ENCODE data around the gene PLCL1.

Gene PLCL1

DNA sequence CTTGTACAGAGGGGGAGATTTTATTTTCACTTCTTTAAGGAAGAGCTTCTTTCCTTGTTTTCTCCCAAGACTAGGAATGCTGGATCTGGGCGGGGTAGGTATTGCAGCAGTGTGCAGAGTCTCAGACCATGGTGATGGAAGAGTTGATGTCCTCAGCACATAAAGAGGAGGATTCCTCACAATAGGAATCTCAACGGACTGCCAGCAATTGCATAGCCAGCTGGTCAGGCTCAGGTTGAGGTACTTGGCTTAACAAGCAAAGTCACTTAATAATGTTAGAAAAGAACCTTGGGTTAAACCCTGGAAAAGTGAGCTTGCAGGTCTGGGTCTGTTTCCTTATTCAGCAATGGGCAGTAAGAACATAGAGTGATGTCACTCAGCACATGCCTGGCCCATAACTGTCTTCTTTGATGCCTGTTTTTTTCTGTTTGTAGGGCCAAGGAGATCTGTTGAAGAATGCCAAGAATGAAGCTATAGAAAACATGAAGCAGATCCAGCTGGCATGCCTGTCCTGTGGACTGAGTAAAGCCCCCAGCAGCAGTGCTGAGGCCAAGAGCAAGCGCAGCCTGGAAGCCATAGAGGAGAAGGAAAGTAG is 342.1 kb downstream of the PLCL1 start:
- no peak for ATAC-seq
- DNase-seq = no peak
- Mint-ChIP-seq H3K27ac (no peak overlapping the region), H3K4me1 (no peaks in the 10 kb centered on the region), H3K27me3 (no peaks in the 10 kb centered on the region), H3K9me3 (peaks cover 0 to 2% of the 10 kb centered on the region in 2 donors), H3K4me3 (no peak overlapping the region)

- Mint-ChIP-seq H3K9me3 (peaks cover 13 to 14% of the 10 kb centered on the region in 2 donors), H3K27ac (no peak overlapping the region), H3K4me3 (no peak overlapping the region), H3K27me3 (no peaks in the 10 kb centered on the region), H3K4me1 (no peaks in the 10 kb centered on the region)
- no peak for ATAC-seq
- no peak for DNase-seq
Measured at GRCh38 chr2:198157314-198157713, 352.9 kb downstream of the PLCL1 start.

DNA sequence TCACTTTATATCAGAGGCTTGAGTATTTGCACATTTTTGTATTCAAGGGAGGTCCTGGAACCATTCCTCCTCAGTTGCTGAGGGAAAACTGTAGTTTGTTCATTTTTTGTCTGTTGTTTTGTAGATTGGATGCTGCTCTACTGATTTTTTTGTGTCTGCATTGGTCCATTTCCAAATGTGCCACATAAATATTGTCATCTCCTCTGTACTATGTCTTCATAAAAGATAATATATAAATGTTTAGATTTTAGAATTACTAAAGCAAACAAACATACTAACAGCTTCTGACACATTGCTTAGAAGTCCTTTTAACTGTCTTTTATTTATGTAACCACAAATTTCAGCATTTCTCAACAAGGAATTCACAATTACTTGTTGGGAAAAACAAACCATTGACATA is 356.8 kb downstream of the PLCL1 start:
- Mint-ChIP-seq H3K9me3 (peaks cover 13% of the 10 kb centered on the region in 2 donors), H3K4me3 (no peak overlapping the region), H3K4me1 (no peaks in the 10 kb centered on the region), H3K27ac (no peak overlapping the region), H3K27me3 (no peaks in the 10 kb centered on the region)
- DNase-seq (no peak), ATAC-seq (no peak)

- no peak for DNase-seq
- Mint-ChIP-seq H3K27me3 (no peaks in the 10 kb centered on the region), H3K9me3 (peaks cover 4% of the 10 kb centered on the region in 2 donors), H3K4me1 (no peaks in the 10 kb centered on the region), H3K27ac (no peak overlapping the region), H3K4me3 (no peak overlapping the region)
- ATAC-seq = no peak
Measured at GRCh38 chr2:198162276-198162675, 357.9 kb downstream of the PLCL1 start.

DNA sequence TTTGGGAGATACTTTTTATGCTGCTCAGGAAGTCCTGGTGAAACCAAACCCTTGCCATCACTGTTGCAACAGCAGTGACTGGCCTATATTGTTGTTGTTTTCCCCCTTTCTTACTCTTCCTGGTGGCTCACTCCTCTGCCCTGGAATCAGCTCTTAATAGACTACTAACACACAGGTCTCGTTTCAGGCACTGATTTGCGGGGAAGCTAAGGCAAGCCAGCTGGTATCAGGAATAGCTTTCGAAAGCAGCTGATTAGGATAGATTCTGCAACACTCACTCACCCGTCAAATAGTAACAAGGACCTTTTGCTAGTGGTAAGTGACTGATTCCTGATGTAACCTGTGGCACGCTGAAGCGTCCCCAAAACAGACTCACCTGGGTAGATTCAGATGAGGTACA is 360.4 kb downstream of the PLCL1 start:
- DNase-seq = no peak
- no peaks in the 10 kb centered on the region for H3K4me1 Mint-ChIP-seq

GRCh38 chr2:198165289-198165688 is 360.9 kb downstream of the PLCL1 start:
- Mint-ChIP-seq H3K27ac (no peak overlapping the region), H3K4me3 (no peak overlapping the region), H3K27me3 (peaks cover 12% of the 10 kb centered on the region), H3K4me1 (no peaks in the 10 kb centered on the region), H3K9me3 (no peaks in the 10 kb centered on the region)
- no peak for ATAC-seq
- no peak for DNase-seq

More for the DNA sequence above, 360.4 kb downstream of the PLCL1 start:
- peaks cover 12% of the 10 kb centered on the region for H3K27me3 Mint-ChIP-seq
- H3K27ac Mint-ChIP-seq = no peak overlapping the region
- no peak for ATAC-seq
- no peak overlapping the region for H3K4me3 Mint-ChIP-seq
- H3K9me3 Mint-ChIP-seq = no peaks in the 10 kb centered on the region

- peaks cover 12% of the 10 kb centered on the region for H3K27me3 Mint-ChIP-seq
- H3K4me3 Mint-ChIP-seq = no peak overlapping the region
- no peak for DNase-seq
- no peak overlapping the region for H3K27ac Mint-ChIP-seq
- ATAC-seq = no peak
- H3K4me1 Mint-ChIP-seq = no peaks in the 10 kb centered on the region
- H3K9me3 Mint-ChIP-seq = no peaks in the 10 kb centered on the region
Measured at GRCh38 chr2:198167346-198167745, 363.0 kb downstream of the PLCL1 start.

DNA sequence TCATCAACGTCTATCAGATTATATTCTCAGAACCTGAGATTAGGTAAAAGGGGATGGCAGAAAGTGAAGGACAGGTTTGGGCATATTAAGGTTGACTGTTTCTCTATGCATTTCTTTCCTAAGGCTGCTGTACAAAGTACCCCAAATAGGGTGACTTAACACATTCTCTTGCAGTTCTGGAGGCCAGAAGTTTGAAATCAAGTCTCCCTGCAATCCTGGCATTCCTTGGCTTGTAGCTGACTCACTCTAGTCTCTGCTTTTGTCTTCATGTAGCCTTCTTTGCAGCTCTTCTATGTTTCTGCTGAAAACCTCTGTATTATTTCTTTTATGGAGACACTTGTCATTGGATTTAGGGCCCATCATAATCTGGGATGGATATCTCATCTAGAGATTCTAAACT is 364.3 kb downstream of the PLCL1 start:
- no peak overlapping the region for H3K27ac Mint-ChIP-seq
- no peaks in the 10 kb centered on the region for H3K4me1 Mint-ChIP-seq
- peaks cover 12% of the 10 kb centered on the region for H3K27me3 Mint-ChIP-seq
- H3K9me3 Mint-ChIP-seq = no peaks in the 10 kb centered on the region
- ATAC-seq = no peak
- DNase-seq = no peak
- H3K4me3 Mint-ChIP-seq = no peak overlapping the region

DNA sequence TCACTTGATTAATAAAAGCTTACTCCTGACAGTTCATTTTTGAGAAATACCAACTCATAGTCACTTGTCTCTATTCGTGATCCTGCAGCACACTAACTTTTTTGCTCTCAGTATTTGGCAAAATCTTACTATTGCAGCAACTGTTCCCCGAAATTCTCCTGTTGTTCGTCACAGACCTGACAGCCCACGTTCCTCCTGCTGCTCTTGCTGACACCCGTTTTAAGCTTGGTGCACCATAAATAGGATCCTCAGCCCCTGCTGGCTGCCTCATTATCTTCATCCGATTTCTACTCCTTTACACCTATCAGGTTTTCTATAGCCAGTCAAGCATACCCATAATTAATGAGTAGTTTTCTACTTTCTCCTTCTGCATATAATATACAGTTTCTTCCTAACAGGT is 368.8 kb downstream of the PLCL1 start:
- Mint-ChIP-seq H3K27me3 (peaks cover 12% of the 10 kb centered on the region), H3K4me1 (no peaks in the 10 kb centered on the region), H3K4me3 (no peak overlapping the region), H3K9me3 (peaks cover 2 to 11% of the 10 kb centered on the region in 2 donors), H3K27ac (no peak overlapping the region)
- ATAC-seq (no peak), DNase-seq (no peak)

DNA sequence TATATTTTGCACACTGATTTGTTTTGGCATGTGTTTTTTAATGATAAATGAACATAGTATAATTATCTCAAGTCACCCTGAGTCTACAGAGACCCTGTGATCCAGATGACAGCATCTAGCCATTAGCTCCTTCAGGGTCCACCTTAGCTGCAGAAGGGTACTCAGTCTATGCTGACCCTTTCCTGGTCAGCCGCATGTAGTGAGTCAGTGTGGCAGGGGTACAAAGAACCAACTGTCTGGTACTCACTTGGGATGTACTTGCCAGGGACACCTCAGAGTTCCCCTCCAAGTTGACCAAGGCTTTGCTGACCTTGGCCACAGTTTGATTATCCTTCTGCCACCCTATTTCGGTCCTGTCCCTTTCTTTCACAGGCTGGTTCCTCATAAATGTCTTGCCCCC is 369.5 kb downstream of the PLCL1 start:
- Mint-ChIP-seq H3K4me1 (no peaks in the 10 kb centered on the region), H3K9me3 (peaks cover 6 to 13% of the 10 kb centered on the region in 2 donors), H3K4me3 (no peak overlapping the region), H3K27me3 (peaks cover 8% of the 10 kb centered on the region), H3K27ac (no peak overlapping the region)
- DNase-seq (no peak), ATAC-seq (no peak)

DNA sequence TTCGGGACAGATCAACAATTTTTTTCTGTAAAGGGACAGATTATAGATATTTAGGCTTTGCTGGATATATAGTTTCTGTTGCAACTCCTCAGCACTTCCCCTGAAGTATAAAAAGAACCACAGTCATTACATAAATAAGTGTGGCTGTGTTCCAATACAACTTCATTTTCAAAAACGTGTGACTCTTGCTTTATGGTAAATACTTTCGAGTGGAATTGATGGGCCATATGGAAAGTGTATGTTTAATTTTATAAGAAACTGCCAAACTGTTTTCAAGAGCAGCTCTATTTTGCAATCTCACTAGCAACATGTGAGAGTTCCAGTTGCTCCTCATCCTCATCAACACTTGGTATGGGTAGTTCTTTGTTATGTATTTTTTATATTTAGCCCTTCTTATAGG is 370.9 kb downstream of the PLCL1 start:
- Mint-ChIP-seq H3K4me3 (no peak overlapping the region), H3K27ac (no peak overlapping the region), H3K27me3 (no peaks in the 10 kb centered on the region), H3K4me1 (no peaks in the 10 kb centered on the region), H3K9me3 (peaks cover 9 to 21% of the 10 kb centered on the region in 2 donors)
- no peak for DNase-seq
- no peak for ATAC-seq

DNA sequence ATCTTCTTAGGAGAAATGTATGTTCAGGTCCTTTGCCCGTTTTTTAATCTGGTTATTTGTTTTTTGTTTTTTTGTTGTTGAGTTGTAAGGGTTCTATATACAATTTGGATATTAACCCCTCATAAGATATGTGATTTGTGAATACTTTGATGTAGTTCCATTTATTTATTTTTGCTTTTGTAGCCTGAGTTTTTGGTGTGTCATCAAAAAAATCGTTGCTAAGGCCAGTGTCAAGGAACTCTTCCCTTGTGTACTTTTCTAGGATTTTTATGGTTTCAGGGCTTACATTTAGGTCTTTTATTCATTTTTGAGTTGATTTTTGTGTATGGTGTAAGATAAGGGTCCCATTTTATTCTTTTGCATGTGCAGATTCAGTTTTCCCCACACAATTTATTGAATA is 372.6 kb downstream of the PLCL1 start:
- H3K4me3 Mint-ChIP-seq = no peak overlapping the region
- ATAC-seq (no peak), DNase-seq (no peak)
- H3K4me1 Mint-ChIP-seq = no peaks in the 10 kb centered on the region
- no peak overlapping the region for H3K27ac Mint-ChIP-seq
- H3K27me3 Mint-ChIP-seq = no peaks in the 10 kb centered on the region
- peaks cover 11 to 30% of the 10 kb centered on the region in 2 donors for H3K9me3 Mint-ChIP-seq

DNA sequence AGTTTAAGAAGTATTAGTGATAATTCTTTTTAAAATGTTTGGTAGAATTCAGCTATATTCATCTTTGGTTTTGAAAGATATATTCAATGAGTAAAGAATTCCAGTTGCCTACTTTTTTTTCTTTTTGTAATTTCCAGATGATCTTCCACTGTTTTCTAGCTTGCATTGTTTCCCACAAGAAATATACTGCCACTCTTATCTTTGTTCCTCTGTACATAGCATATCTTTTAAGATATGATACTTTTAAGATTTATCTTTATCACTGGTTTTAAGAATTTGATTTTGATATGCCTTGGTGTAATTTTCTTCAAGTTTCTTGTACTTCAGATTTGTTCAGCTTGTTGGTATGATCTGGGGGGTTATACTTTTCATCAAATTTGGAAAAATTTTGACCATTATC is 374.4 kb downstream of the PLCL1 start:
- ATAC-seq = no peak
- Mint-ChIP-seq H3K4me1 (no peaks in the 10 kb centered on the region), H3K9me3 (peaks cover 11 to 30% of the 10 kb centered on the region in 2 donors), H3K4me3 (no peak overlapping the region), H3K27me3 (no peaks in the 10 kb centered on the region), H3K27ac (no peak overlapping the region)
- no peak for DNase-seq

DNA sequence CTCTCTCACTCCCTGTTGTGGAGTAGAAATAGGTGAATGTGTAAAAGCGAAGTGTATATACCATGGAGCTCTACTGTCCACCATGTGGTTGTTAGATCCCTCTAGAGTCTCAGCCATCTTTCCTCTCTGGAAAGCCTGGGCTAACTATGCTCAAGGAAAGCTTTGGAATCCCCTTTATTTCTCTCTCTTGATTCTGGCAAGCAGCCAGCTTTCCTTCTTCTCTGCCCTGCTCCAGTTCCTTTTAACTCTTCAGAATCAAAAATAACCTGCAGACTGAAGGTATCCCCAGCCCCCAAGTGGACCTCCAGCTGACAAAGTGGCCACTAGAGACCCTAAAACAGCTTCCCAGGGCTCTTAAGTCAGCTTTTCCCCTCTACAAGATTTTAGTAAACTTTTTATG is 381.9 kb downstream of the PLCL1 start:
- ATAC-seq = no peak
- Mint-ChIP-seq H3K4me3 (no peak overlapping the region), H3K9me3 (peaks cover 0 to 2% of the 10 kb centered on the region in 2 donors), H3K4me1 (no peaks in the 10 kb centered on the region), H3K27me3 (no peaks in the 10 kb centered on the region), H3K27ac (no peak overlapping the region)
- DNase-seq = no peak

DNA sequence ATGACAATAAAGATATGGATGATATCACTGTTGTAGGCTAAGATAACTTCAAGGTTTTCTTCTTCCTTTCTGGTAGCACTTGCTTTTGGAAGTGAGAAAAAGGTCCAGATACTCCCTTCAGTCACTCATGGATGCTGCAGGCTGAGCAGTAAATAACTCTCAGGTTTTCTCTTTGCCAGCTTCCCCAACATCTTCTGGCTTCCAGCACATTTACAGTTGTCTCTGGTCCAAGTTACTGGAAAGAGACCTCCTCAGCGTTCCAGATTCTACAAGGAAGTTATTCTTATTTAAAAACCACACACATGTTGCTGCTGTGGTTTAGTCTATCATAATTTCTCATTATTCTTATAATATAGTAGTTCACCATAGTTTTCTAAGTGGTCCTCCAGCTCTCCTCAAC is 383.4 kb downstream of the PLCL1 start:
- no peaks in the 10 kb centered on the region for H3K27me3 Mint-ChIP-seq
- H3K27ac Mint-ChIP-seq = no peak overlapping the region
- H3K4me1 Mint-ChIP-seq = no peaks in the 10 kb centered on the region
- no peaks in the 10 kb centered on the region for H3K9me3 Mint-ChIP-seq
- no peak overlapping the region for H3K4me3 Mint-ChIP-seq
- ATAC-seq (no peak), DNase-seq (no peak)

GRCh38 chr2:198188982-198189381 is 384.6 kb downstream of the PLCL1 start:
- no peaks in the 10 kb centered on the region for H3K9me3 Mint-ChIP-seq
- no peaks in the 10 kb centered on the region for H3K4me1 Mint-ChIP-seq
- ATAC-seq (no peak), DNase-seq (no peak)
- H3K27ac Mint-ChIP-seq = no peak overlapping the region
- no peak overlapping the region for H3K4me3 Mint-ChIP-seq
- H3K27me3 Mint-ChIP-seq = no peaks in the 10 kb centered on the region

GRCh38 chr2:198191651-198192050 is 387.3 kb downstream of the PLCL1 start:
- Mint-ChIP-seq H3K27ac (no peak overlapping the region), H3K27me3 (no peaks in the 10 kb centered on the region), H3K9me3 (no peaks in the 10 kb centered on the region), H3K4me1 (no peaks in the 10 kb centered on the region), H3K4me3 (no peak overlapping the region)
- DNase-seq (no peak), ATAC-seq (no peak)

All from stimulated activated naive CD8-positive, alpha-beta T cell treated with anti-CD3 and anti-CD28 coated beads, Interleukin-15, amount 100 ng/mL, for 72 hours (primary cell).